ENCODE results near the gene TOB1.

TOB1 gene

DNA sequence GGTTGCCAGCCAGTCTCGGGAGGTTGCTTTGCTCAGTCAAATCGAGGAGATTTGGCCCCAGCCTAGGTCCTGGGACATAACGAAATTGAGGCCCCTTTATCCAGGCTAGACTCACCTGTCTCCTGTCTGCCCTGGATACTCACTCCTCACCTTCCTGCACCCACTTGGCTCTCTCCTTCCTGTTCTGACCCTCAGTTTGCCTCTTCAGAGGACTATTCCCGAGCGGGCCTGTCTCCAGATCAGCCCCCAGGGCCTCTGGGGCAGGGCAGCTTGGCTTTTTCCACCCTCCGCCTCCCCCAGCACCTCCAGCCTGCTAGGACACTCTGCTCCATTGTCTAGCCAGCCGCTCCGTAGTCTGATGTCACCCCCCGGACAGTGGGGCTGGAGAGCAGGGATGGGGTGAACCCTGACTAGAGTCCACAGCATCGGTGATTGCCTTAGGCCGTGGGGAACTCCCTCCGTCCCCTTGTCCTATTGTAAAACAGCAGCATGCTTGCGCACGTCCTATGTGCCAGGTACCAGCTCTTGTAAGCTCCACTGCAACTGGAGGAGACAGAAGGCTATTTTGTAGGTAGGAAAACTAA is 21.9 kb downstream of the TOB1 start:
- DNase-seq = no peak

- no peak for DNase-seq
Measured at GRCh38 chr17:50843150-50843905, 22.8 kb downstream of the TOB1 start.

DNA sequence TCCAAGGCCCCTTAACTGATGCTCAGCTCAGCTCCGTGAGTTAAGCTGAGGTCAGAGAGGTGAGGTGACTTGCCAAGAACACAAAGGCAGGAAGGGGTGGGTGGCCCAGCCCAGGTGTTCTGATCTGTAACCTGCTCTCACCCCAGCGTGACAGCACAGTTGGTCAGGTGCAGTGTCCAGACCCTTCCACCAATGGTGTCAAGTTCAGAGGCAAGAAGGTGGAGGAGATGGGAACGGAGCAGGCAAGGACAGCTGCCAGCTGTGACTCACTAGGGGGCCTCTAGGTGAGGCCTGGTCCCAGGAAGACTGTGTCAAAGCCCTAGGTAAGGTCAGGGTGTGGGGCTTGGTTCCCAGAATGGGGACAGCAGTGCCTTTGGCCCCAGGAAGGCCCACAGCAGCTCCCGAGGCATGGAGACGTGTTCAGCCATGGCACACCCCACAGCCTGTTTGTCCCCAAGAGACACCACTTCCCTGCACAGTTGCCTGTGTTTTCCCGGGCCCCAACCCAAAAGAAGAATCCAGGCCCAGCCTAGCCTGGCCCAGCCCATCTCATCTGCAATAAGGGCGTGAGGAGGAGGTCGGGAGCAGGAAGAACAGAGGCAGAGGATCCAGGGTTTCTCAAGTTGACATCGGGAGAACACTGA is 23.5 kb downstream of the TOB1 start:
- no peak for DNase-seq

GRCh38 chr17:50841949-50842354 is 24.2 kb downstream of the TOB1 start:
- DNase-seq = peak; percentile 94

DNA sequence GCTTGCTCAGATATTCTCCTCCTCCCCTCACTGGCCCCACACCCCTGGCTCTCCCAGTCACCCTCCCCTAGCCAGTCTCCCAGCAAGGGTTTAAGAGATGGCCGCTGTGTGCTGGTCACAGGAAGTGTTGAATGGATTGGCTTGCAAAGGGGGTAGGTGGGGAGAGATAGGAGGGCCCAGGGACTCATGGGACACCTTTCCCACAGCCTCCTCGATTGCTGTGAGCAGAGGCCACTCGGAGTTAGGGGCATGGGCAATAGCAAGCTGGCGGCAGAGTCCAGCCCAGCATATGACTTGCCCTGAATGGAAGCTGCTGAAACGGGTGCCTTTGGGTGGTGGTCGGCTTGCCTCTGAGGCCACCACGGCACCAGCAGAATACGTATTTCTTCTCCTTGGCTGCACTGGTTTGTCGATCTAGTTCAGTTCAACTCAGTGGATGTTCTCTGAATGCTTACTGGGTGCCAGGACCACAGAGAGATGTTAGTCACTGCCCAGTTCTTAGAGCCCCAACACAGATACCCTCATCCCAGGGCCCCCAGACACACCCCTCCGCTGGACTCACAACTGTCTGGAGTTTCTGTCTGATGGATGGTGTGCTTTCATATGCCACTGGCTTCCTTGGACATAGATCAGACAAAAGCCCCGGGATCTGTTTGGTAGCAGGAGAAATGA is 24.7 kb downstream of the TOB1 start:
- DNase-seq = peak; percentile 32

DNA sequence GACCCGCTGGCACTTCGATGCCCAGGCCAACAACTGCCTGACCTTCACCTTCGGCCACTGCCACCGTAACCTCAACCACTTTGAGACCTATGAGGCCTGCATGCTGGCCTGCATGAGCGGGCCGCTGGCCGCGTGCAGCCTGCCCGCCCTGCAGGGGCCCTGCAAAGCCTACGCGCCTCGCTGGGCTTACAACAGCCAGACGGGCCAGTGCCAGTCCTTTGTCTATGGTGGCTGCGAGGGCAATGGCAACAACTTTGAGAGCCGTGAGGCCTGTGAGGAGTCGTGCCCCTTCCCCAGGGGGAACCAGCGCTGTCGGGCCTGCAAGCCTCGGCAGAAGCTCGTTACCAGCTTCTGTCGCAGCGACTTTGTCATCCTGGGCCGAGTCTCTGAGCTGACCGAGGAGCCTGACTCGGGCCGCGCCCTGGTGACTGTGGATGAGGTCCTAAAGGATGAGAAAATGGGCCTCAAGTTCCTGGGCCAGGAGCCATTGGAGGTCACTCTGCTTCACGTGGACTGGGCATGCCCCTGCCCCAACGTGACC is 25.8 kb downstream of the TOB1 start:
- DNase-seq = no peak

GRCh38 chr17:50839591-50840310 is 26.4 kb downstream of the TOB1 start:
- no peak for DNase-seq

DNA sequence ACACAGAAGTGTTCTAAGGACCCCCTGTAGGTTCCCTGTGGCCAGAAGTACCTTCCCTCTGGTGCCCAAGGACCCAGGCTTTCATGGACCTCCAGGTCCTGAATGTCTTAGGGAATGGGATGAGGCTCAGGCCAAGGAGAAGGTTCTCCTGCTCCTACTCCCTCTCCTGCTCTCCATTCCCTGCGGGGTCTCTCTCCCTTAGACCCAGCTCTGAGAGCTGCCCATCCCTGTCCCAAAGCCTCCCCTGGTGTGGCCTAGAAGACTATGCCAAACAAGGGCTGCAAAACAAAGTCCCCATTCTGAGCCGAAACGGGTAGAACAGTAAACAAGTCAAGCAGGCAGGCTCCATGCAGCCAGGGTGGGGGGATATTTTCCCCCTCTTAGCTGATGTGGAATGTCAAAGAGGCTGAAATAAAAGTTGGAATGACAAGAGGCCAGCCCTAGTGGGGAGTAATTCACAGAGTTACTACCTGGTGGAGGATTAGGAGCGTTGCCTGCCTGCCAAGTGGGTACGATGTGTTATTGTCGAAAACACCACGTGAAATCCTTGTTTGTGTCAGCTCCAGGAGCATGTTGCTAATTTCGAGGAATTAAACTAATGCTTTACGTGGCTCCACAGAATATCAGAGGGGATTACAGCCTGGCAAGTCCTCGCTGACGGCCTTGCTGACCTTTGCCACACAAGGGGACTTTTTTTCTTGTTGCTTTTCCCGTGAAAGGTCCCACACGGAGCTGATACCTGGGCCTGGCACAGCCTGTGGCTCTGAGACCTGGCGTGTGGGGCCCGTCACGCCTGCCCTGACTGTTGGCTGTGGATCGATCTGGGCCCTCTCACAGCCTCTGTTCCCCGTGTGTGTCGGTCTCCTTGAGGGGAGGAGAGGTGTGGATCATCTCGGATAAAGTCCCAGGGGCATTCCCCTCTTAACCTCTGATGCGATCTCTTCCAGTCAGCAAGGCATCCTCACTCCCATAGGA is 27.9 kb downstream of the TOB1 start:
- DNase-seq = peak; percentile 69

- no peak for DNase-seq
Measured at GRCh38 chr17:50837286-50837979, 28.7 kb downstream of the TOB1 start.

DNA sequence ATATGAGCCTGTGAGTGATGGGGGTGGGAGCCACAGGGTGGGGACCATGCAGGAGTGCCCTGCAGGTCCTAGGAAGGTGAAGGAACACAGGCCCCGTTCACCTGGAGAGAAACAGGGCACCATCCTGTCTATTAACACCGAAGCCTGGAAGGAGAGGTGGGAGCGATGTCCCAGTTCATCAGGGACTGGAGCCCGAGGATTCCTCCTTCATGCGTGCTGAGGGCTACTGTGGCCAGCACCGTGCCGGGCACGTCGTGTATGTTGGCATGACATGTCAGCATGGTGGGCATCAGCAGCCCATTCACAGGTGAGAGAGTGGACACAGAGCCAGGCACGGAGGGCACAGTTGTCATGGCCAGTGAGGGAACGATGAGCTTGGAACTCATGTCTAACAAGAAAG is 29.3 kb downstream of the TOB1 start:
- no peak for DNase-seq

GRCh38 chr17:50835301-50836234 is 30.6 kb downstream of the TOB1 start, which contains the start of gene WFIKKN2:
TSS of gene WFIKKN2 (plus strand) at chr17:50835586. CDS start at chr17:50835938, 352 bp downstream.
- DNase-seq = peak; percentile 63

DNA sequence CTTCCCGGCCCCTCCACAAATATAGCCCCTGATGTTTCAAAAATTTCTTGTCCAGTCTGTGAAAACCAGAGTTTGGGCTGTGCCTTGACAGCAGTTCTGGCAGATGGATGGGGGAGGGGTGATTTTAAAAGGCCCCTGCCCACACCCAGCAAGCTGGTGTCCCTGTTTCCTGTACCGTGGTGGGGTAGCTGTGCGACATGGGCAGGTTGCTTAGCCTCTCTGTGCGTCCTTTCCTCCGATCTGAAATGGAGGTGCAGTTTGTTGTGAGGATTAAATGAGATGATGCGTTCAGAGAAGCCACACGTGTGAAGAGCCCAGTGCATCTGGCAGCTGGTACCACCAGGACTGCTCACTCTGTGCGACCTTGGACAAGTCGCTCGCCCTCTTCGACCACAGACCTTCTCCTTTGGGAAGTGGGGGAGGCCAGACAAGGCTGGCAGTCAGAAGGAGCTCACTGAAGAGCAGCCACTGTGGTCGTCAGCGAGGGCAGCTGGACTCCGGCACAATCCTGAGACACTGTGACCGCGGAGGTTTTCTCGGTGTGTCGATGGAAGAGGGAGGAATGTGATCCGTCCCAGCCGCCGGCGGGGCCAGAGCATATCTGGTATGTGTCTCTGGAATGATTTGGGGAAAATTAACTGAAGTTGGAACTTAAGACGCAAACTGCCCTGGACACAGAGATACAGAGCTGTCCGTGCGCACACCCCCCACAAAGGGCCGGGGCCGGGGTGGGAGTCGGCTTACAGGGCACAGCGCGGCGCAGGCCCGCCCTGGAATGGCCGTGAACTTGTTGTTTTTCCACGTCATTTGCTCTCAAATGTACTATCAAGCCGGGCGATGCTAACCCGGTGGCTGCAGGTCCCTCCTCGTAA is 31.5 kb downstream of the TOB1 start:
- peak; percentile 82 for DNase-seq

GRCh38 chr17:50833510-50834428 is 32.4 kb downstream of the TOB1 start:
- peak; percentile 97 for DNase-seq

DNA sequence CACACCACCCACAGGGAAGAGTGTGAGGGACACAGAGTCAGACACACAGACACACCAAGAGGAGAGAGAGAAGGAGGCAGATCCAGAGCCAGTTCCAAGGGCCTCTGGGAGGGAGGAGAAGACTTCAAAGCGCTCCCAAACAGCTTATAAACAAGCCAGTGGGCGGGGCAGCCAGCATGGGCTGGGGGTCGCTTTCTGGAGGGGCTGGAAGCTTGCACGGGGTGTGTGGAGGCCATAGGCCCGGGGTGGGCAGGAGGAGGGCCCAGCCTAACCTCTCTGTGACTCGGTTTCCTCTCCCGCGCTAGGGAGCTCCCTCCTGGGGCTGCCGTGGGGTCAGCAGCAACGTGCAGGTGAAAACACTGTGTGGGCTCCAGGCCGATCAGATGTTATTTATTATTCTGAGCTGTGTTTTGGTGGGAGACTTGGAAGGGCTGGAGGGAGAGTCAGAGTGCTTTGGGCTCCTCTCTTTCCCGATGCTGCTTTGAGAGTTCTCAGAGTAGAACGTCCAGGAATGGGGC is 33.2 kb downstream of the TOB1 start:
- peak; percentile 63 for DNase-seq

GRCh38 chr17:50832267-50832863 is 33.8 kb downstream of the TOB1 start:
- DNase-seq = no peak

GRCh38 chr17:50831471-50831928 is 34.7 kb downstream of the TOB1 start:
- peak; percentile 68 for DNase-seq

All from NCI-H82 (cell line).